Globus pallidus (tissue), 1 donor: Measurements from ENCODE around the gene SLC44A2.

Source experiments
- DNase-seq: peaks from one replicate; pipeline ENCODE4 v3.0.0-alpha.2; 2015; ENCODE audit warnings: low spot score

The SLC44A2 gene

GRCh38 chr19:10615429-10616023, 9.8 kb upstream of the SLC44A2 start:
- no peak for DNase-seq

GRCh38 chr19:10617409-10618121, 7.8 kb upstream of the SLC44A2 start:
- DNase-seq, result no peak

GRCh38 chr19:10618846-10619245, 6.5 kb upstream of the SLC44A2 start:
- DNase-seq, result no peak

GRCh38 chr19:10620786-10621185, 4.6 kb upstream of the SLC44A2 start:
- no peak for DNase-seq

GRCh38 chr19:10621966-10622365, 3.4 kb upstream of the SLC44A2 start:
- no peak for DNase-seq

GRCh38 chr19:10624585-10624984, 768 bp upstream of the SLC44A2 start:
- no peak for DNase-seq

- DNase-seq, result no peak
These were observed 397 bp downstream of the SLC44A2 start for GRCh38 chr19:10625762-10626138.

- no peak for DNase-seq
These were observed 6.5 kb downstream of the SLC44A2 start for GRCh38 chr19:10631874-10632273.

GRCh38 chr19:10634430-10634829, 9.1 kb downstream of the SLC44A2 start:
- no peak for DNase-seq

- no peak for DNase-seq
These were observed 9.6 kb downstream of the SLC44A2 start for GRCh38 chr19:10634963-10635362.

- no peak for DNase-seq
These were observed 11.1 kb downstream of the SLC44A2 start for GRCh38 chr19:10636304-10636972.

GRCh38 chr19:10637894-10638293, 12.5 kb downstream of the SLC44A2 start:
- DNase-seq, result no peak

GRCh38 chr19:10639836-10640235, 14.5 kb downstream of the SLC44A2 start:
- no peak for DNase-seq

- no peak for DNase-seq
These were observed 15.0 kb downstream of the SLC44A2 start for GRCh38 chr19:10640361-10640760.

GRCh38 chr19:10641248-10641647, 15.9 kb downstream of the SLC44A2 start:
- no peak for DNase-seq

- no peak for DNase-seq
These were observed 17.3 kb downstream of the SLC44A2 start for GRCh38 chr19:10642473-10643171.

GRCh38 chr19:10643172-10643967, 18.0 kb downstream of the SLC44A2 start:
- no peak for DNase-seq

GRCh38 chr19:10643968-10644259, 18.6 kb downstream of the SLC44A2 start:
- DNase-seq, result no peak

GRCh38 chr19:10644260-10645007, 19.1 kb downstream of the SLC44A2 start:
- DNase-seq, result peak; percentile 82

GRCh38 chr19:10646456-10647159, 21.3 kb downstream of the SLC44A2 start:
- no peak for DNase-seq

- no peak for DNase-seq
These were observed 23.0 kb downstream of the SLC44A2 start for GRCh38 chr19:10648360-10648759.
